HG02938 (cell line): Measurements from ENCODE around the gene TAX1BP3.

Source experiments
- ATAC-seq: cut with Tn5 transposase; IDR thresholded peaks from one replicate; pipeline ENCODE4 v1.9.1; 2021; ENCODE audit warnings: mild to moderate bottlenecking, moderate library complexity; ENCODE audit not compliant: unreplicated experiment

Gene TAX1BP3

DNA sequence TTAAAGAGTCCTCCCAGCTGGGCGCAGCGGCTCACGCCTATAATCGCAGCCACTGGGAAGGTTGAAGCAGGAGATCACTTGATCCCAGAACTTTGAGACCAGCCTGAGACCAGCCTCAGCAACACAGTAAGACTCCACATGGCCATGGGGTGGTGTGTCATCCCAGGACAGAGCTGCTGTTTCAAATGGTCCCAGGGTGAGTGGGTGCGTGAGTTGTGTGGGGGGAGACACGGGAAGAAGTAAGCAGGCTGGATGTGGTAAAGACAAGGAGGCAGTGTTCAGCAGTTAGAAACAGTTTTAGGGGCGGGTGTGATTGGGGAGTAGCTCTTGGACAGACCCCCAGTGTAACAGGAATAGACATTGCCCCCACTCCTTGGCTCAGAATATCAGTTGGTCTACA is 36.1 kb downstream of the TAX1BP3 start:
- ATAC-seq: no peak

DNA sequence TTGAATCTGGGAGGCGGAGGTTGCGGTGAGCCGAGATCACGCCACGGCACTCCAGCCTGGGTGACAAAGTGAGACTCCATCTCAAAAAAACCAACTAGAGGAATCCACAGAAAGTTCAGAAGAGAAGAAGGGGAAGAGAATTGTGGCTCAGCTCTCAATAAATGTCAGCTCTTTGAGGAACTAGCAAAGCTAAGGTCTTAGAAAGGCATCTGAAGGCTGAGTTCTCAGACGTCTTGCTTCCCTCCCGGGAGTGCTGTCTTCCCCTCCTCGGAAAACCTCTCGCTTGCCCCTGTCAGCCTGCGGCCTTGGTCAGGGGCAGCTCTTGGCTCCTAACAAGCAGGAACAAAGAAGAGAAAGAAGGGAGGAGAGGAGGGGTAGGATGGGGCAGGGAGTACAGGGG is 37.6 kb downstream of the TAX1BP3 start:
- no peak for ATAC-seq

DNA sequence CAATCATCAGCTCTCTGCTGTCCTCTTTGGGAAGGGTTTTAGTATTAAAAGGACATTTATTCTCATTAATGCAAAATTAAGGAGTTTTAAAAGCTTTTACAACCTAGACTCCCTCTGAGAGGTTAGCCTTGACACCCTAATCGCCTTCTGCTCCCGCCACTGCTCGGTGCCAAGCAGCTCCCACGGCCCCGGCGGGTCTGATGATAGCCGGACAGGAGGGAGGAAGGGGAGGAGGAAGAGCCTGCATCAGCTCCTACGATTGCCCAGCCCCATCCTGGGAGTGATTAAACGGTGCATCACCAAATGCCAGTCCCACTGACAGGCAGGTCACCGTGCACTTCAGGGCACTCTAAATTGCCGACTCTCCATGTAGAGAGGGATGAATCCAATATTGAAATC is 40.6 kb downstream of the TAX1BP3 start:
- no peak for ATAC-seq

DNA sequence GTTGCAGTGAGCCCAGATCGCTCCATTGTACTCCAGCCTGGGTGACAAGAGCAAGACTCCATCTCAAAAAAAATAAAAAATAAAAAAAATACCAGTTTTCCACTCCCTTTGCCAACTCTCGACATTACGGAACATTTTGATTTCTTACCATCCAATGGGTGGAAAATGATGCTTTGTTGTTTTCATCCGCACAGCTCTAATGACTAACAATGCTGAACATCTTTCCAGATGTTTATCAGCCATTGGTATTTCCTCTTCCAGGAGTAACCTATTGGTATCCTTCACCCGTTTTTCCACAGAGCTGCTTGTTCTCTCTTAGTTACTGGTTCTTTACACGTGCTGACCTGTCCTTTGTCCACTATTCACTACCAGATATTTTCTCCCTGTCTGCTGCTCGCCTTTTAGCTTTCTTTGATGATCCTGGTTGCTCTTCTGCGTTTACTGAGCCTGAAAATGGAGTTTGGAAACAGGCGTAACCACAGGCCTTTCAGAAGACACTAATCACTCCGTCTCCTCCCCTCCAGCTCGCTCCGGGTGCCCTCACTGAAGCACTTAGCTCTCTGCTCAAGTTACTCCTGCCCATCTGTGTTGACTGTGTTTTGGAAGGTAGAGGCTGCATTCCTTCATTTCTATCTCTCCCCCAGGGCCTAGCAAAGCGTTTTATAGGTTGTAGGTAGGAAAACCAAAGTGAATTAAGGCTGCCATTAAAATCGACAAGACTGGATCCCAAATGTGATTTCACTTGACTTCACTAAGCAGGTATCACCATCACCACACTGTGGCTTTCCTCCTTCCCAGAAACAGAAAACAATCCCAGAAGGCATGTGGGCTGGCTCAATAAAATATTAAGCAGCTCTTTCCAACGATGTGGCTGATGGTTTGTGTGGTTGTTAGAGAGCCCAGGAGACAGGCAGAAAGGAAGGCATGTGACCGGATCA is 41.3 kb downstream of the TAX1BP3 start:
- no peak for ATAC-seq

DNA sequence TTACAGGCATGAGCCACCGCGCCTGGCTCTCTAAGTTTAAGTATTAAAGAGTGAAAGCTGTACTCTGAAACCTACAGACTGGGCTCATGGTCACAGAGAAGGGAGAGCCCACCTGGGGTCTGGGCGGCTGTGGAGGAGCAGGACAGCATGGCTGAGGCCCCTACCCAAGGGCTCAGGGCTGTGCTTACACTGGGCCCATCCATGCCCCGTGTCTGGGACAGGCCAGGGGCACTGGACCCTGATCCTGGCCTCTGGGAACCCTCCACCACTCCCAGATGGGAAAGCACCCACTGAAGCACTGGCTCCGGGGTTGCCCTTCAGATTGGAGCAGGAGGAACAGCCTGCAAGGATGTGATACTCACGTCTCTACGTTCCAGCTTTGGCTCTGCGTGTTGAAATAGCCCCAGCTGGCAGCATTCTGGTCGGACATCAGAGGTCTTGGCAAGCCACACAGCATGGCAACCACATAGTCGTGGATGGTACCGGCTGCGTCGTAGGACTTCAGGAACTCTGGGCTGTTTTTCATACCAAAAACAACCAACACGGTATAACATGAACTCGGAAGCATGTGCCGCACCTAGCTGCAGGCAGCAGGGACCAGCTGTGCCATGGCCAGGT is 45.3 kb downstream of the TAX1BP3 start:
- ATAC-seq: no peak

DNA sequence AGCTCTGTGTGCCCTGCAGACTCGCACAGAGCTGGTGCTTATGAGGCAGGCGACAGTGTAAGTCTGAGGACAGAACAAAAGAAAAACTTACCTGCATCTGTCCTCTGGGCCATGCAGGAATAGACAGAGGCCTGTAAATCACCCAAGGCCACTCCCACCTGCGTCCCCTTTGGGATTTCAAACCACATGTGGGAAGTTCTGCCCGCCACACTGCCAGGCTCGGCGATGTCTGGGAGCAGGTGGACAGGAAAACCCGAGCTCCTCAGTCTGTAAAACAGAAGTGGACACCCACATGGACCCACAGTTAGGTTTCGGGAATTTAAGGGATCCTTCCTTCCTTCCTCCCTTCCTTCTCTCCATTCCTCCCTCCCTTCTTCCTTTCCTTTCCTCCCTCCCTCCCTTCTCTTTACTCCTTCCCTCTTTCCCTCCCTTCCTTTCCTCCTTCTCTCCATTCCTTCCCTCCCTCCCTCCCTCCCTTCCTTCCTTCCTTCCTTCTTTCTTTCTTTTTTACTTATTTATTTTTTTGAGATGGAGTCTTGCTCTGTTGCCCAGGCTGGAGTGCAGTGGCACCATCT is 47.1 kb downstream of the TAX1BP3 start:
- ATAC-seq: no peak

DNA sequence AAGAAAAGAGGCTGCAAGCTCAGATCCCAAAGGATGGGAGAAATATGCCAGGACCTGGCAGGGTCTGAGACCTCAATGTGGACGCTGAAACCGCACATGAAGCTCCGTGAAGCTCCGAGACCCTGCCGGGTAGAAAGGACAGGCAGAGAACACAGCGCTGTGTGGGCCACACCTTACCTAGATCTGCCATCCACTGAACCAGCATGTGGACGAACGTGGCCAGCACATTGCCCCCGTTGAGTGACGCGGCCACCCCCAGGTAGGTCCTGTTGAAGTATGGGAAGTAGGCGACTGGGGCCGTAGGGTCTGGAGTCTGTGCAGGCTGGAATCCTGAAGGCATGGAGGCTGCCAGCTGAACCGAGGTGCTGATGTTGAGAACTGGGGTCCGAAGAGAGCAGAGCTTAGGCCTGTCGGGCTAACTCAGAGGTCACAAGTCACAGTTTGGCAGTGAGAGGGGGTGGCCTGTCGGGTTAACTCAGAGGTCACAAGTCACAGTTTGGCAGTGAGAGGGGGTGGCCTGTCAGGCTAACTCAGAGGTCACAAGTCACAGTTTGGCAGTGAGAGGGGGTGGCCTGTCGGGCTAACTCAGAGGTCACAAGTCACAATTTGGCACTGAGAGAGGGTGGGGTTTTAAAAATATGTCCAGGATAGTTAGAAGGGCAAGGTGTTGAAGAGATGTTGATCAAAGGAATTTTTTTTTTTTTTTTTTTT is 53.1 kb downstream of the TAX1BP3 start:
- no peak for ATAC-seq

DNA sequence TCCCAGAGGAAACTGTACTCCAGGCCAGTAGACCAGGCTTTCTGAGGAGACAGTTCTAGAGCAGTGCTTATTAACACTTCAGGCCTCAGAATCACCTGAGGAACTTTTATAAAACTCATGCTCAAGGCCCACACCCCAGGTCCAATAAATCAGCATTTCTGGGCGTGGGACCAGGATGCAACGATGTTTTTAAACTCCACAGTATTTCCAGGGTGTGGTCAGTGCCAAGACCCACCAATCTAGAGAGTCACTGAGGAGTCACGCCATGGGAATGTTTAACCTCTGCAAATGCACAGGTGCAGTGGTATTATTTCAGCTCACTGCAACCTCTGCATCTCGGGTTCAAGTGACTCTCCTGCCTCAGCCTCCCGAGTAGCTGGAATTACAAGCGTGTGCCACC is 55.3 kb downstream of the TAX1BP3 start:
- no peak for ATAC-seq
